GM18499 (cell line): ENCODE results near the gene HIPK4.
"Not testable (repeated sequence)": the region's sequence is repeated elsewhere in the genome, so short reads cannot be mapped to it uniquely, and the experiment has no call there.

Source experiments
- ATAC-seq: cut with Tn5 transposase; IDR thresholded peaks from one replicate; pipeline ENCODE4 v1.9.1; 2021; ENCODE audit warnings: moderate number of reproducible peaks; ENCODE audit not compliant: insufficient read depth, unreplicated experiment

Gene HIPK4

GRCh38 chr19:40390084-40390742 is at the start of gene HIPK4:
HIPK4 (minus strand) TSS chr19:40390181; CDS start chr19:40389902, 279 bp downstream.
- ATAC-seq, result no peak

GRCh38 chr19:40438284-40438683 is 48.3 kb upstream of the HIPK4 start:
- ATAC-seq, result no peak

- ATAC-seq, result no peak
Observed at GRCh38 chr19:40433391-40434216, 43.6 kb upstream of the HIPK4 start.

GRCh38 chr19:40432760-40433159 is 42.8 kb upstream of the HIPK4 start:
- ATAC-seq, result not testable (repeated sequence)

GRCh38 chr19:40431698-40432097 is 41.7 kb upstream of the HIPK4 start:
- no peak for ATAC-seq

GRCh38 chr19:40430242-40430641 is 40.3 kb upstream of the HIPK4 start:
- ATAC-seq, result not testable (repeated sequence)

- not testable (repeated sequence) for ATAC-seq
Observed at GRCh38 chr19:40428197-40428596, 38.2 kb upstream of the HIPK4 start.

- peak; percentile 60 for ATAC-seq
Observed at GRCh38 chr19:40425450-40426287, 35.7 kb upstream of the HIPK4 start, which contains the start of gene SERTAD1. SERTAD1 (minus strand) TSS chr19:40425992; CDS start chr19:40423546, 2,446 bp downstream.

- ATAC-seq, result no peak
Observed at GRCh38 chr19:40424637-40425449, 34.9 kb upstream of the HIPK4 start.

GRCh38 chr19:40423938-40424337 is 34.0 kb upstream of the HIPK4 start:
- no peak for ATAC-seq

GRCh38 chr19:40422748-40423566 is 33.0 kb upstream of the HIPK4 start:
- no peak for ATAC-seq

- ATAC-seq, result no peak
Observed at GRCh38 chr19:40421993-40422747, 32.2 kb upstream of the HIPK4 start.

- no peak for ATAC-seq
Observed at GRCh38 chr19:40420766-40421765, 31.1 kb upstream of the HIPK4 start.

- ATAC-seq, result no peak
Observed at GRCh38 chr19:40420451-40420765, 30.4 kb upstream of the HIPK4 start.

- ATAC-seq, result no peak
Observed at GRCh38 chr19:40419780-40420179, 29.8 kb upstream of the HIPK4 start.

- ATAC-seq, result no peak
Observed at GRCh38 chr19:40419066-40419612, 29.2 kb upstream of the HIPK4 start.

GRCh38 chr19:40418040-40418439 is 28.1 kb upstream of the HIPK4 start:
- ATAC-seq, result no peak
